Measurements from ENCODE around the gene OR6Y1.

The OR6Y1 gene

DNA sequence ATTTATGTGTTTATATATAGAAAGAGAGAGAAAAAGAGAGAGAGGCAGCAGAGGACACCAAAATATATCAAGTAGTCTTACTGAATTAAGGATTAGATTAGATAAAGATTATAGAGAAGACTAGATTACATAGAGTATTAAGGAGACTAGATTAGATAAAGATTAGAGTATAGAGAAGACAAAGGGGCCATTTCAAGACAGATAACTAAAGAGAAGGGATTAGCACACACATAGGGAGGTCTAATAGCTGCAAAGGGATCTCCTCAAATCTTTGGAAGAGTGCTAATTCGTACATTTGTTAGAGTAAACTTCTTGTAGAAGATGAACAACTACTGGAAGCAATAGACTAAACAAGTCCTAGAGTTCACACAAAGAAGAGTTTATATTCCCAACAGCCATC lies 34.2 kb downstream of the OR6Y1 start:
- TF ChIP-seq, protein P1, sequence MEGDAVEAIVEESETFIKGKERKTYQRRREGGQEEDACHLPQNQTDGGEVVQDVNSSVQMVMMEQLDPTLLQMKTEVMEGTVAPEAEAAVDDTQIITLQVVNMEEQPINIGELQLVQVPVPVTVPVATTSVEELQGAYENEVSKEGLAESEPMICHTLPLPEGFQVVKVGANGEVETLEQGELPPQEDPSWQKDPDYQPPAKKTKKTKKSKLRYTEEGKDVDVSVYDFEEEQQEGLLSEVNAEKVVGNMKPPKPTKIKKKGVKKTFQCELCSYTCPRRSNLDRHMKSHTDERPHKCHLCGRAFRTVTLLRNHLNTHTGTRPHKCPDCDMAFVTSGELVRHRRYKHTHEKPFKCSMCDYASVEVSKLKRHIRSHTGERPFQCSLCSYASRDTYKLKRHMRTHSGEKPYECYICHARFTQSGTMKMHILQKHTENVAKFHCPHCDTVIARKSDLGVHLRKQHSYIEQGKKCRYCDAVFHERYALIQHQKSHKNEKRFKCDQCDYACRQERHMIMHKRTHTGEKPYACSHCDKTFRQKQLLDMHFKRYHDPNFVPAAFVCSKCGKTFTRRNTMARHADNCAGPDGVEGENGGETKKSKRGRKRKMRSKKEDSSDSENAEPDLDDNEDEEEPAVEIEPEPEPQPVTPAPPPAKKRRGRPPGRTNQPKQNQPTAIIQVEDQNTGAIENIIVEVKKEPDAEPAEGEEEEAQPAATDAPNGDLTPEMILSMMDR (IDR thresholded peaks at IDR 0.05; ENCODE audit: control extremely low read depth, extremely low read depth, low read depth, missing control alignments), result no peak
- no peak for DNase-seq (ENCODE audit: extremely low spot score)
- POLR2A ChIA-PET, result no interaction called here
- CTCF ChIA-PET, result no interaction called here

DNA sequence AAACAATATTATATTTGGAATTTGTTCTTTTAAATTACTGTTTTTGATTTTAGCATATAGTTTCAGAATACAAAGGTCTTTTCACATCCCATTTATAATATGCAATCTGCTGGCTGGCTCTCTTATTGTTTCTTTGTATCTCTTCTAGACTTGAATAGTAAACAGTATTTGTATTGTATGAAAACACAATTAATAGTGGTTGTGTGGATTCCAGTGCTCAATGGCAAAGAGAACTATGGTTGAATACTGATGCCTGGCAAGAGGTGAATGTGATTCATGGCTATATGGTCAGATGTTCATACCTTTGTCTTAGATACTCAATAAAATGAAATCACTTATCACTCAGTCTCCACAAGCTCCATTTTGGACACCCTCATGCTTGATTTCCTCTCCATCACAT lies 37.2 kb downstream of the OR6Y1 start:
- TF ChIP-seq, protein P1 (IDR thresholded peaks at IDR 0.05; ENCODE audit: control extremely low read depth, extremely low read depth, low read depth, missing control alignments), result no peak
- no peak for DNase-seq (ENCODE audit: extremely low spot score)
- POLR2A ChIA-PET, result no interaction called here
- CTCF ChIA-PET, result no interaction called here

DNA sequence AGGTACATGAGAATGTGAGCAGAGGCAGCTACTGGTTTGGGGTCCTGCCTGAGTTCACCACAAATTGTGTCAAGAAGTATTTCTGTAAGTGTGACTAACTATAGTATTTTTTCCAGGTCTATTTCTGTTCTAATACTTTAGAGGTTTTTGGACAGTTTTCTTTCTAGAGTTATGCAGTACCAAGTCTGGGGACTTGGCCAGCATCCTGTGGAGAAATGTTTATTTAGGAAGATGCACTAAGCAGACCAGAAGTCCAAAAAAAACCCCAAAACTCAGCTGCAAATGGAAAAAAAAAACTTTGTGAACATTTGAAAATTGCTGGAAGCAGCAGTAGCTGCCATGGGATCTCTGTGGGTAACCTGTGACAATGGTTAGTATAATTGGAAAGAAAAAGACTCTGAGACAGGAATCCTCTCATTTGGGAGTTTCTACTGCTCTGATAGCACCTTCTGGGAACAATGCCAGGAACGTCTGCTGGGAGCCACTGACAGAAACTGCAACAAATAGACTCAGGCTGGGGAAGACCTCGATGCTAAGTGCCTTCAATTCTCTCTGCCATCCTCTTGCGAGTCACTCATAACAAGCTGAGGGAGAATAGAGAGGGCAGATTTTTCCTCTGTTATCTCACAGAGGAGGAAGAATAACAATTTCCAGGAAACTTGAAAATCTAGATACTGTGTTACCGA lies 44.6 kb downstream of the OR6Y1 start:
- no peak for DNase-seq (ENCODE audit: extremely low spot score)
- TF ChIP-seq, protein P1 (IDR thresholded peaks at IDR 0.05; ENCODE audit: control extremely low read depth, extremely low read depth, low read depth, missing control alignments), result no peak
- POLR2A ChIA-PET, result no interaction called here
- CTCF ChIA-PET, result interaction anchor here (1.1 to 2.1 kb wide), 2 partner anchors 13 to 18 kb away, joined by 4 to 6 read pairs; no protein-coding TSS in a partner anchor

DNA sequence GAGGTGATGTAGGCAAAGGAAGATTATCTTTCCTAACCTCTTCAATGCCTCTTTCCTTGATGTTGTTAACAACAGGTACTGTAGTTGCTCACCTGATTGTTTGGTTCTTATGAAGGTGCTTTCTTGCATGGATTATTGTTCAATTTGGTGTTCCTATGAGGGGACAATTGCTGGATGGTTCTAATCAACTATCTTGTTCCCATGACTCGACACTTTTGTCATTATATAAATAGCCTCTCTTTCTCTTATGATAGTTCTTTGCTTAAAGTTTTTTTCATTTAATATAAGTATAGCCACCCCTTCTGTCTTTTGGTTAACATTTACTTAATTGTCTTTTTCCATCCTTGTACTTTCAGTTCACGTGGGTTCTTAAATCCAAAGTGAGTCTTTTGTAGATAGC lies 46.7 kb downstream of the OR6Y1 start:
- no peak for DNase-seq (ENCODE audit: extremely low spot score)
- POLR2A ChIA-PET, result no interaction called here
- CTCF ChIA-PET, result interaction anchor here (0.7 to 2.0 kb wide), 6 partner anchors 8 to 581 kb away, joined by 3 to 13 read pairs (median 4); partner anchors contain the start of gene CD1C
- TF ChIP-seq, protein P1 (IDR thresholded peaks at IDR 0.05; ENCODE audit: control extremely low read depth, extremely low read depth, low read depth, missing control alignments), result no peak

DNA sequence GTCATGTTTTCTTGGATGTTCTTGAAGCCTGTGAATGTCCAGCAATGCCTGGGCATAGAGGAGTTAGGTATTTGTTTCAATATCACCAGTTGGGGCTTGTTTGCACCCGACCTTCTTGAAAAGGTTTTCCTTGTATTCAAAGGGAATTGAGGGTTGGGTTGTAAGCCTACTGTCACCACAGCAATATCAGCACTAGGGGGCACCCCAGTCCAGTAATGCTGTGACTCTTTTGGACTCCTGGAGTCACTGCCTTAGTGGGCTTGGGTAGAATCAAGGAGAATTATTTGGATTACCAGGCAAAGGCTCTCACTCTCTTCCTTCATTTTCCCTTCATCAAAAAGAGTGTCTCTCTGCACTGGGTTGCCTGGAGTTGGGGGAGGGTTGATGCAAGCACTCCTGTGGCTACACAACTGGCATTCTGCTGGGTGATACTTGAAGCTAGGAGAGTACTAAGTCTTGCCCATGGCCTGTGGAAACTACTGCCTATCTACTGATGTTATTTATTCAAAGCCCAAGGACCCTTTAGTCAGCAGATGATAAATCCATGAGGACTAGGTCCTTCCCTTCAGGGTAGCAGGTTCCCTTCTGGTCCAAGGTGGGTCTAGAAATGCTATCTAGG lies 47.7 kb downstream of the OR6Y1 start:
- TF ChIP-seq, protein P1 (IDR thresholded peaks at IDR 0.05; ENCODE audit: control extremely low read depth, extremely low read depth, low read depth, missing control alignments), result peak; percentile 60
- ChIA-PET POLR2A (no interaction called here), CTCF (interaction anchor here (0.7 to 2.8 kb wide), 12 partner anchors 9 to 586 kb away, joined by 3 to 30 read pairs (median 4); partner anchors contain the start of genes AIM2 and CD1C)
- peak; percentile 19 for DNase-seq (ENCODE audit: extremely low spot score)

DNA sequence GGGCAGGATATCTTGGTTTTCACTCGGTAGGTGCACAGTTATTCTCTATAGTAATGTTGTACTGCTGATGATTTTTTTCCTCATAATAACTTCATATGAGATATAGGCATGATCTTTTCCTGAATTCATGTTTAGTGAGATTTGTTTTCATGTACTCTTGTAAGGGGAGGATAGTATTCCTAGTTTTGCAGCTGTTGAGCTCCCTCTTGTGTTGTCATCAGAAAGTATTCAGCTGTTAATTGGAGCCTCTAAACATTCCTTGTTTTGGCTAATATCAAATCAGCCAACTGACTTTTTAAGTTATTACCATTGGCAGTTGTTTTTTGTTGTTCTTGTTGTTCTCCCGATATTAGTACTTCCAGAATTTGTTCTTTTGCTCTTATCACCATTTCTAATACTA lies 57.8 kb downstream of the OR6Y1 start:
- DNase-seq (ENCODE audit: extremely low spot score), result no peak
- TF ChIP-seq, protein P1 (IDR thresholded peaks at IDR 0.05; ENCODE audit: control extremely low read depth, extremely low read depth, low read depth, missing control alignments), result peak; percentile 12
- ChIA-PET POLR2A (no interaction called here), CTCF (interaction anchor here (1.0 to 1.4 kb wide), 6 partner anchors 11 to 292 kb away, joined by 3 to 9 read pairs (median 4); no protein-coding TSS in a partner anchor)

Data from GM10248 (cell line).